Endothelial cell of umbilical vein (primary cell): ENCODE results near the gene RFNG.

Experiments
- CTCF ChIP-seq, 2 donors: IDR thresholded peaks; 1 replicate in 1 of 2; 2 replicates in 1 of 2; pipeline ENCODE4 v1.5.1; 2011; ENCODE audit warnings: low read length in 2 of 2, mild to moderate bottlenecking in 2 of 2, moderate library complexity in 2 of 2, control low read depth in 1 of 2, inconsistent platforms in 1 of 2, low read depth in 1 of 2; ENCODE audit not compliant: insufficient read depth in 1 of 2; ENCODE audit errors: extremely low read depth in 1 of 2
- GATA2 ChIP-seq: IDR thresholded peaks from 2 replicates; pipeline ENCODE4 v1.7.0; 2011; ENCODE audit warnings: low read depth, mild to moderate bottlenecking, moderate library complexity, mixed read lengths, low read length; ENCODE audit not compliant: insufficient read length, insufficient read depth
- MAX ChIP-seq: IDR thresholded peaks from 2 replicates; pipeline ENCODE4 v1.6.1; 2011; ENCODE audit not compliant: insufficient read depth, insufficient read length
- POLR2A ChIP-seq: IDR thresholded peaks from 2 replicates; pipeline ENCODE4 v1.6.1; 2012; ENCODE audit warnings: low read depth, mild to moderate bottlenecking, control low read depth, low read length
- POLR2AphosphoS5 ChIP-seq: IDR thresholded peaks from 2 replicates; pipeline ENCODE4 v1.6.1; 2012; ENCODE audit warnings: low read depth, mild to moderate bottlenecking, control low read depth, low read length, moderate library complexity; ENCODE audit not compliant: insufficient read depth

- TF ChIP-seq CTCF (IDR thresholded peaks at IDR 0.05; ENCODE audit: extremely low read depth in 1 of 2, insufficient read depth in 1 of 2, low read depth in 1 of 2, low read length in 2 of 2) = no peak
- no peak for TF ChIP-seq POLR2AphosphoS5
- TF ChIP-seq MAX = no peak
- no peak for TF ChIP-seq GATA2
- TF ChIP-seq POLR2A = no peak
Observed at GRCh38 chr17:82008941-82009405, 42.6 kb downstream of the RFNG start.
